Esophagus muscularis mucosa (tissue), 4 donors: ENCODE measurements around the gene ABHD12B. TPM values are rescaled to one million over a fixed set of nuclear protein-coding genes. Genes with fewer than 3 reads are reported as not detected.

ENCODE experiments used
- DNase-seq: peaks from one replicate; pipeline ENCODE4 v3.0.0-alpha.2; 2017; ENCODE audit errors: extremely low spot score
- H3K27ac ChIP-seq, 4 donors: fragments of 200-600 bp; sonication (generic); replicated peaks in 1 of 4; 1 replicate in 3 of 4; 2 replicates in 1 of 4; pipeline ENCODE4 v1.5.1; 2016 to 2019; ENCODE audit warnings: mild to moderate bottlenecking in 1 of 4
- H3K27me3 ChIP-seq, 4 donors: fragments of 200-600 bp; sonication (generic); one replicate each; pipeline versions ENCODE4 v1.5.1 to v1.6.0; 2016 to 2019
- H3K36me3 ChIP-seq, 4 donors: fragments of 200-600 bp; sonication (generic); one replicate each; pipeline ENCODE4 v1.5.1; 2016 to 2019
- H3K4me1 ChIP-seq, 4 donors: fragments of 200-600 bp; sonication (generic); one replicate each; pipeline ENCODE4 v1.5.1; 2016 to 2019
- H3K4me3 ChIP-seq, 4 donors: fragments of 200-600 bp; sonication (generic); 1 replicate in 2 of 4; 2 replicates in 2 of 4; pipeline ENCODE4 v1.5.1; 2016 to 2019; ENCODE audit warnings: mild to moderate bottlenecking in 4 of 4, moderate library complexity in 1 of 4
- H3K9me3 ChIP-seq, 4 donors: fragments of 200-600 bp; sonication (generic); 1 replicate in 3 of 4; 2 replicates in 1 of 4; pipeline ENCODE4 v1.5.1; 2016 to 2019
- CTCF ChIP-seq, 3 experiments: fragments of 200-600 bp in 2 of 3; fragments of 450-650 bp in 1 of 3; sonication (generic) in 2 of 3; IDR thresholded peaks; one replicate each; pipeline ENCODE4 v1.5.1; 2017 to 2019; ENCODE audit warnings: antibody characterized with exemption in 3 of 3, mild to moderate bottlenecking in 2 of 3, moderate library complexity in 1 of 3
- EP300 ChIP-seq: sonication (generic); formaldehyde crosslinking; IDR thresholded peaks from one replicate; pipeline ENCODE4 v1.6.1; 2017; ENCODE audit warnings: antibody characterized with exemption
- POLR2A ChIP-seq: fragments of 450-650 bp; IDR thresholded peaks from one replicate; pipeline ENCODE4 v1.6.1; 2017; ENCODE audit warnings: antibody characterized with exemption, moderate library complexity, mild to moderate bottlenecking, low read depth
- POLR2AphosphoS5 ChIP-seq, 2 donors: sonication (generic); formaldehyde crosslinking; IDR thresholded peaks; one replicate each; pipeline ENCODE4 v1.6.1; 2017; ENCODE audit warnings: antibody characterized with exemption in 2 of 2
- WGBS: methylation state at CpG from one replicate; pipeline ENCODE4 v1.1.5; 2018; 5-methylcytosine and 5-hydroxymethylcytosine counted together
- intact Hi-C: fragments of 100-400 bp; cut with DNase I; formaldehyde crosslinking; loops from one replicate; pipeline ENCODE4 v1.15.1; 2023
- total RNA-seq, 4 donors: library from RNA; depleted of rRNA; stranded (reverse); fragments of >200 nt; gene quantifications; one replicate each; pipeline versions ENCODE4 v1.1.0 to v1.2.1, GENCODE V29; 2016

Gene ABHD12B
- total RNA-seq, 4 donors from 2014 or later = not detected

GRCh38 chr14:50825307-50825706 lies 46.5 kb upstream of the ABHD12B start:
- 100% methylated on average over 1 of the region's 1 CpG for WGBS
- intact Hi-C loops = loop anchor here (5.0 kb wide), 1 partner anchor 37 kb away; no protein-coding TSS in a partner anchor
- no peaks in the 10 kb centered on the region for H3K27me3 ChIP-seq
- no peaks in the 10 kb centered on the region for H3K9me3 ChIP-seq
- TF ChIP-seq CTCF (IDR thresholded peaks at IDR 0.05) = no peak
- no peak for TF ChIP-seq POLR2AphosphoS5 (IDR thresholded peaks at IDR 0.05)
- TF ChIP-seq POLR2A = no peak
- TF ChIP-seq EP300 = no peak
- H3K36me3 ChIP-seq = no peaks in the 10 kb centered on the region
- no peak overlapping the region for H3K27ac ChIP-seq
- H3K4me3 ChIP-seq = no peak overlapping the region
- DNase-seq = peak; percentile 26
- H3K4me1 ChIP-seq = peaks cover 27 to 78% (median 50%) of the 10 kb centered on the region in 4 donors

- DNase-seq = peak; percentile 31
- no peaks in the 10 kb centered on the region for H3K9me3 ChIP-seq
- WGBS = 88% methylated on average over 8 of the region's 8 CpGs
- peaks cover 27 to 71% (median 48%) of the 10 kb centered on the region in 4 donors for H3K4me1 ChIP-seq
- H3K27ac ChIP-seq = no peak overlapping the region
- H3K4me3 ChIP-seq = no peak overlapping the region
- no peak for TF ChIP-seq EP300
- TF ChIP-seq POLR2A = no peak
- no peak for TF ChIP-seq CTCF (IDR thresholded peaks at IDR 0.05)
- no peak for TF ChIP-seq POLR2AphosphoS5 (IDR thresholded peaks at IDR 0.05)
- H3K27me3 ChIP-seq = no peaks in the 10 kb centered on the region
- no peaks in the 10 kb centered on the region for H3K36me3 ChIP-seq
- intact Hi-C loops = loop anchor here (5.0 kb wide), 1 partner anchor 36 kb away; no protein-coding TSS in a partner anchor
Measured at GRCh38 chr14:50826681-50827080, 45.2 kb upstream of the ABHD12B start.

GRCh38 chr14:50828721-50829488 lies 42.9 kb upstream of the ABHD12B start:
- Histone ChIP-seq H3K4me1 (peaks cover 12 to 54% (median 30%) of the 10 kb centered on the region in 4 donors), H3K27ac (peak overlapping the region in 2 of 4 donors; percentile 92 to 93), H3K9me3 (no peaks in the 10 kb centered on the region), H3K4me3 (peak overlapping the region; percentile 90 to 96 (median 94)), H3K27me3 (no peaks in the 10 kb centered on the region), H3K36me3 (no peaks in the 10 kb centered on the region)
- peak; percentile 47 for DNase-seq
- intact Hi-C loops = loop anchor here (5.0 kb wide), 1 partner anchor 33 kb away; no protein-coding TSS in a partner anchor
- TF ChIP-seq EP300 (no peak), POLR2AphosphoS5 (IDR thresholded peaks at IDR 0.05) (no peak), CTCF (IDR thresholded peaks at IDR 0.05) (no peak), POLR2A (no peak)
- WGBS = 62% methylated on average over 10 of the region's 10 CpGs

- Histone ChIP-seq H3K9me3 (no peaks in the 10 kb centered on the region), H3K27me3 (no peaks in the 10 kb centered on the region), H3K27ac (peak overlapping the region; percentile 91 to 94 (median 92)), H3K4me3 (peak overlapping the region; percentile 90 to 96 (median 94)), H3K36me3 (no peaks in the 10 kb centered on the region), H3K4me1 (peaks cover 12 to 49% (median 28%) of the 10 kb centered on the region in 4 donors)
- intact Hi-C loops = loop anchor here (5.0 kb wide), 2 partner anchors 33 to 162 kb away; partner anchors contain the start of gene SAV1
- WGBS = 17% methylated on average over 14 of the region's 14 CpGs
- TF ChIP-seq POLR2AphosphoS5 (IDR thresholded peaks at IDR 0.05) = no peak
- TF ChIP-seq POLR2A = no peak
- no peak for TF ChIP-seq CTCF (IDR thresholded peaks at IDR 0.05)
- no peak for TF ChIP-seq EP300
- peak; percentile 68 for DNase-seq
Measured at GRCh38 chr14:50829489-50830043, 42.3 kb upstream of the ABHD12B start.
